Measurements from ENCODE around the gene NFATC2IP.

DNA sequence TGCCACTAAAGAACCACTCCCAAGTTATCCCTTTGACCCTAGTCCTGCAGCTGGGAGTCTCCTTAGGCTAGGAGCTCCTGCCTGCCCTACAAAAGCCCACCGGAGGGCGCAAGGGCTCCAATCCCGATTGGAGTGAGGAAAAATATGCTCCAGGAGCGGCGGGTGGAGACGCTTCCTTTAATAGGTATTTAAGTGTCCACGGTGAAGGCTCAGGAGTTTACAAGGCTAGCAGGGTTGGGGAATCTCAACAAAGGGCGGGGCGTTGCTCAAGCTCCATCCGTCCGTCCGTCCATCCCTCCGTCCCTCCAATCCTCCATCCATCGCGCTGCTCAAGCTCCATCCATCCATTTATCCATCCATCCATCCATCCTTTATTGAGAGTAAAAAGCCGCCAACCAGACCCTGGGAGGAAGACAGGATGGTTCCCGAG lies 23.3 kb downstream of the NFATC2IP start:
- TF ChIP-seq JUND (IDR thresholded peaks at IDR 0.05; ENCODE audit: low read depth, low read length) (no peak), RCOR1 (conservative IDR thresholded peaks at IDR 0.05; ENCODE audit: low read depth, low read length) (no peak), REST (IDR thresholded peaks at IDR 0.05; ENCODE audit: low read depth, low read length) (no peak), NFYB (IDR thresholded peaks at IDR 0.05; ENCODE audit: insufficient read depth, low read depth, low read length) (no peak), POLR2A (IDR thresholded peaks at IDR 0.05; ENCODE audit: low read depth, low read length) (no peak), BACH1 (IDR thresholded peaks at IDR 0.05; ENCODE audit: borderline replicate concordance) (no peak)
- TF ChIP-seq, protein P1, sequence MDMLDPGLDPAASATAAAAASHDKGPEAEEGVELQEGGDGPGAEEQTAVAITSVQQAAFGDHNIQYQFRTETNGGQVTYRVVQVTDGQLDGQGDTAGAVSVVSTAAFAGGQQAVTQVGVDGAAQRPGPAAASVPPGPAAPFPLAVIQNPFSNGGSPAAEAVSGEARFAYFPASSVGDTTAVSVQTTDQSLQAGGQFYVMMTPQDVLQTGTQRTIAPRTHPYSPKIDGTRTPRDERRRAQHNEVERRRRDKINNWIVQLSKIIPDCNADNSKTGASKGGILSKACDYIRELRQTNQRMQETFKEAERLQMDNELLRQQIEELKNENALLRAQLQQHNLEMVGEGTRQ (IDR thresholded peaks at IDR 0.05; ENCODE audit: borderline replicate concordance, low read depth, low read length) = no peak
- TF ChIP-seq, protein P2, sequence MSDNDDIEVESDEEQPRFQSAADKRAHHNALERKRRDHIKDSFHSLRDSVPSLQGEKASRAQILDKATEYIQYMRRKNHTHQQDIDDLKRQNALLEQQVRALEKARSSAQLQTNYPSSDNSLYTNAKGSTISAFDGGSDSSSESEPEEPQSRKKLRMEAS (IDR thresholded peaks at IDR 0.05; ENCODE audit: low read depth, low read length) = no peak
- TF ChIP-seq, protein P3, sequence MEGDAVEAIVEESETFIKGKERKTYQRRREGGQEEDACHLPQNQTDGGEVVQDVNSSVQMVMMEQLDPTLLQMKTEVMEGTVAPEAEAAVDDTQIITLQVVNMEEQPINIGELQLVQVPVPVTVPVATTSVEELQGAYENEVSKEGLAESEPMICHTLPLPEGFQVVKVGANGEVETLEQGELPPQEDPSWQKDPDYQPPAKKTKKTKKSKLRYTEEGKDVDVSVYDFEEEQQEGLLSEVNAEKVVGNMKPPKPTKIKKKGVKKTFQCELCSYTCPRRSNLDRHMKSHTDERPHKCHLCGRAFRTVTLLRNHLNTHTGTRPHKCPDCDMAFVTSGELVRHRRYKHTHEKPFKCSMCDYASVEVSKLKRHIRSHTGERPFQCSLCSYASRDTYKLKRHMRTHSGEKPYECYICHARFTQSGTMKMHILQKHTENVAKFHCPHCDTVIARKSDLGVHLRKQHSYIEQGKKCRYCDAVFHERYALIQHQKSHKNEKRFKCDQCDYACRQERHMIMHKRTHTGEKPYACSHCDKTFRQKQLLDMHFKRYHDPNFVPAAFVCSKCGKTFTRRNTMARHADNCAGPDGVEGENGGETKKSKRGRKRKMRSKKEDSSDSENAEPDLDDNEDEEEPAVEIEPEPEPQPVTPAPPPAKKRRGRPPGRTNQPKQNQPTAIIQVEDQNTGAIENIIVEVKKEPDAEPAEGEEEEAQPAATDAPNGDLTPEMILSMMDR (IDR thresholded peaks at IDR 0.05 in 2 of 3, conservative IDR thresholded peaks at IDR 0.05 in 1 of 3; ENCODE audit: control insufficient read depth in 2 of 3, extremely low read depth in 1 of 3, insufficient read depth in 1 of 3, low read depth in 3 of 3, low read length in 3 of 3) = peak; percentile 48 to 56 (median 50)
- TF ChIP-seq, protein P4, sequence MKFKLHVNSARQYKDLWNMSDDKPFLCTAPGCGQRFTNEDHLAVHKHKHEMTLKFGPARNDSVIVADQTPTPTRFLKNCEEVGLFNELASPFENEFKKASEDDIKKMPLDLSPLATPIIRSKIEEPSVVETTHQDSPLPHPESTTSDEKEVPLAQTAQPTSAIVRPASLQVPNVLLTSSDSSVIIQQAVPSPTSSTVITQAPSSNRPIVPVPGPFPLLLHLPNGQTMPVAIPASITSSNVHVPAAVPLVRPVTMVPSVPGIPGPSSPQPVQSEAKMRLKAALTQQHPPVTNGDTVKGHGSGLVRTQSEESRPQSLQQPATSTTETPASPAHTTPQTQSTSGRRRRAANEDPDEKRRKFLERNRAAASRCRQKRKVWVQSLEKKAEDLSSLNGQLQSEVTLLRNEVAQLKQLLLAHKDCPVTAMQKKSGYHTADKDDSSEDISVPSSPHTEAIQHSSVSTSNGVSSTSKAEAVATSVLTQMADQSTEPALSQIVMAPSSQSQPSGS (IDR thresholded peaks at IDR 0.05; ENCODE audit: low read length) = no peak
